PC-9 (cell line): ENCODE measurements around the gene FAM171A1.

Experiments used
- EZH2 ChIP-seq: fragments of 200-600 bp; sonication (generic); IDR thresholded peaks from 2 replicates; pipeline ENCODE4 v1.8.0; 2017; ENCODE audit warnings: antibody characterized with exemption, low read depth
- TF ChIP-seq, protein P1 (sequence below): fragments of 200-600 bp; sonication (generic); conservative IDR thresholded peaks from 2 replicates; pipeline ENCODE4 v1.6.1; 2017; ENCODE audit warnings: mixed run types, antibody characterized with exemption, mild to moderate bottlenecking, moderate library complexity

DNA sequence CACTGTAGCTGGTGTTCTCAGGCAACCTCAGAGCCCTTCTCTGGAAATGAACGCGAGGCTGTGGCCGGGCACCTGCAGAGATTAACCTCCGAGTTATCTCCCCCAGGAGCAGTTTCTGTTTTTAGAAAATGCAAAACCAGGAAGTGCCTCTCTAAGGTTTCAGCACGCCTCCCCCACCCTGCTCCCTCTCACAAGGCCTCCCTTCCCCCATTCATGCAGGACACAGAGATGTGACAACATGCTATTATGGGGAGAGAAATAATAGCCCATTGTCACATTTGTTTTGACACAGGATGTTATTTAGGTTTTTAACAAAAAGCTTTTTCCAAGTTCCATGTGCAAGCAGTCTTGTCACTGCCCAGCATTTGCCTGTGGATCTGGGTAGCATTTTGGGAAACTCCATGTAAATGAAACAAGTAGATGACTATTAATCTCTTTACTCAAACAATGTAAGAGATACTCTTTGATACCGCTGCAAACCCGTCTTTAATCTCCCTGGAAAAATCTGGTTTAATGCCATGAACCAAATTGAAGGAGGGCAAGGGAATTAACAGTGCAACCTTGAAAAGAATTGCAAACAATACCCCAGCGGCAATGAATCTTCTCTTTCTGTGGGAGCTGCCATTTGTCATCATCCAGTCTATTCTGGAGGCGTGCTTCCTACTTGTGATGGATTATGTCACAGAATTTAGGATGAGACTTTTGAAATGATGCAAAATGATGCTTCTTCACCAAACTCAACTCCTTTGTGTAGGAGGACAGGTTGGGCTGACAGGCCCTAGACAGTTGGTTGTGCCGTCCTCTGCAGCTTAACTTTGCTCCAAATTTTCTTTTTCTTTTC lies 116.1 kb downstream of the FAM171A1 start:
- no peak for TF ChIP-seq EZH2
- TF ChIP-seq, protein P1, sequence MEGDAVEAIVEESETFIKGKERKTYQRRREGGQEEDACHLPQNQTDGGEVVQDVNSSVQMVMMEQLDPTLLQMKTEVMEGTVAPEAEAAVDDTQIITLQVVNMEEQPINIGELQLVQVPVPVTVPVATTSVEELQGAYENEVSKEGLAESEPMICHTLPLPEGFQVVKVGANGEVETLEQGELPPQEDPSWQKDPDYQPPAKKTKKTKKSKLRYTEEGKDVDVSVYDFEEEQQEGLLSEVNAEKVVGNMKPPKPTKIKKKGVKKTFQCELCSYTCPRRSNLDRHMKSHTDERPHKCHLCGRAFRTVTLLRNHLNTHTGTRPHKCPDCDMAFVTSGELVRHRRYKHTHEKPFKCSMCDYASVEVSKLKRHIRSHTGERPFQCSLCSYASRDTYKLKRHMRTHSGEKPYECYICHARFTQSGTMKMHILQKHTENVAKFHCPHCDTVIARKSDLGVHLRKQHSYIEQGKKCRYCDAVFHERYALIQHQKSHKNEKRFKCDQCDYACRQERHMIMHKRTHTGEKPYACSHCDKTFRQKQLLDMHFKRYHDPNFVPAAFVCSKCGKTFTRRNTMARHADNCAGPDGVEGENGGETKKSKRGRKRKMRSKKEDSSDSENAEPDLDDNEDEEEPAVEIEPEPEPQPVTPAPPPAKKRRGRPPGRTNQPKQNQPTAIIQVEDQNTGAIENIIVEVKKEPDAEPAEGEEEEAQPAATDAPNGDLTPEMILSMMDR = no peak
